Vagina (tissue), 2 donors: Measurements from ENCODE around the gene CD226. TPM values are rescaled to one million over a fixed set of nuclear protein-coding genes. Genes with fewer than 3 reads are reported as not detected.
"Not testable (repeated sequence)": the region's sequence is repeated elsewhere in the genome, so short reads cannot be mapped to it uniquely, and the experiment has no call there.

Source experiments
- DNase-seq, 2 donors: peaks; one replicate each; pipeline ENCODE4 v3.0.0-alpha.2; 2017; ENCODE audit errors: extremely low spot score in 2 of 2
- H3K27ac ChIP-seq: fragments of 200-600 bp; sonication (generic); one replicate; pipeline ENCODE4 v1.5.1; 2019
- H3K27me3 ChIP-seq: fragments of 200-600 bp; sonication (generic); one replicate; pipeline ENCODE4 v1.5.1; 2019
- H3K36me3 ChIP-seq, 2 donors: fragments of 200-600 bp; sonication (generic); one replicate each; pipeline ENCODE4 v1.5.1; 2017 to 2019
- H3K4me1 ChIP-seq: fragments of 200-600 bp; sonication (generic); one replicate; pipeline ENCODE4 v1.5.1; 2019
- H3K4me3 ChIP-seq, 2 donors: fragments of 200-600 bp; sonication (generic); 1 replicate in 1 of 2; 2 replicates in 1 of 2; pipeline ENCODE4 v1.5.1; 2016 to 2019
- H3K9me3 ChIP-seq: fragments of 200-600 bp; sonication (generic); one replicate; pipeline ENCODE4 v1.5.1; 2019
- CTCF ChIP-seq, 3 experiments: fragments of 450-650 bp in 2 of 3; fragments of 200-600 bp in 1 of 3; sonication (generic) in 1 of 3; IDR thresholded peaks; one replicate each; pipeline ENCODE4 v1.5.1; 2017 to 2019; ENCODE audit warnings: antibody characterized with exemption in 3 of 3, mild to moderate bottlenecking in 2 of 3, moderate library complexity in 2 of 3
- POLR2A ChIP-seq, 2 donors: fragments of 450-650 bp; IDR thresholded peaks; one replicate each; pipeline ENCODE4 v1.6.1; 2017; ENCODE audit warnings: antibody characterized with exemption in 2 of 2, mild to moderate bottlenecking in 2 of 2, moderate library complexity in 2 of 2
- POLR2AphosphoS5 ChIP-seq, 2 donors: sonication (generic); formaldehyde crosslinking; IDR thresholded peaks; one replicate each; pipeline ENCODE4 v1.9.0; 2017; ENCODE audit warnings: antibody characterized with exemption in 2 of 2, mild to moderate bottlenecking in 2 of 2, low read depth in 1 of 2; ENCODE audit not compliant: insufficient read depth in 1 of 2
- intact Hi-C: fragments of 100-400 bp; cut with DNase I; formaldehyde crosslinking; loops from one replicate; pipeline ENCODE4 v1.15.1; 2023
- total RNA-seq: library from RNA; depleted of rRNA; stranded (reverse); fragments of >200 nt; gene quantifications from one replicate; pipeline ENCODE4 v1.2.3, GENCODE V29; 2016

The CD226 gene
- total RNA-seq, 1 donor from 2014 or later, result 6.4 TPM

- Histone ChIP-seq H3K9me3 (no peaks in the 10 kb centered on the region), H3K4me1 (no peaks in the 10 kb centered on the region), H3K4me3 (no peak overlapping the region), H3K36me3 (no peaks in the 10 kb centered on the region), H3K27ac (no peak overlapping the region), H3K27me3 (no peaks in the 10 kb centered on the region)
- intact Hi-C loops, result no loop called here
- no peak for DNase-seq
- TF ChIP-seq CTCF (IDR thresholded peaks at IDR 0.05) (no peak), POLR2AphosphoS5 (IDR thresholded peaks at IDR 0.05; ENCODE audit: insufficient read depth in 1 of 2, low read depth in 1 of 2) (no peak), POLR2A (IDR thresholded peaks at IDR 0.05) (no peak)
Observed at GRCh38 chr18:69916412-69916811, 31.3 kb downstream of the CD226 start.

GRCh38 chr18:69908838-69909237, 38.8 kb downstream of the CD226 start:
- DNase-seq, result no peak
- Histone ChIP-seq H3K27me3 (no peaks in the 10 kb centered on the region), H3K4me1 (no peaks in the 10 kb centered on the region), H3K36me3 (no peaks in the 10 kb centered on the region), H3K9me3 (no peaks in the 10 kb centered on the region), H3K27ac (no peak overlapping the region), H3K4me3 (no peak overlapping the region)
- intact Hi-C loops, result no loop called here
- TF ChIP-seq POLR2AphosphoS5 (IDR thresholded peaks at IDR 0.05; ENCODE audit: insufficient read depth in 1 of 2, low read depth in 1 of 2) (no peak), POLR2A (IDR thresholded peaks at IDR 0.05) (no peak), CTCF (IDR thresholded peaks at IDR 0.05) (no peak)

- DNase-seq, result no peak
- H3K36me3 ChIP-seq, result no peaks in the 10 kb centered on the region
- intact Hi-C loops, result no loop called here
- no peak overlapping the region for H3K4me3 ChIP-seq
- no peaks in the 10 kb centered on the region for H3K27me3 ChIP-seq
- no peaks in the 10 kb centered on the region for H3K4me1 ChIP-seq
- no peak overlapping the region for H3K27ac ChIP-seq
- TF ChIP-seq POLR2A (IDR thresholded peaks at IDR 0.05) (no peak), POLR2AphosphoS5 (IDR thresholded peaks at IDR 0.05; ENCODE audit: insufficient read depth in 1 of 2, low read depth in 1 of 2) (no peak), CTCF (IDR thresholded peaks at IDR 0.05) (no peak)
- H3K9me3 ChIP-seq, result no peaks in the 10 kb centered on the region
Observed at GRCh38 chr18:69906765-69907164, 40.9 kb downstream of the CD226 start.

GRCh38 chr18:69900941-69901340, 46.7 kb downstream of the CD226 start:
- Histone ChIP-seq H3K27me3 (no peaks in the 10 kb centered on the region), H3K36me3 (no peaks in the 10 kb centered on the region), H3K4me1 (no peaks in the 10 kb centered on the region), H3K9me3 (no peaks in the 10 kb centered on the region), H3K27ac (no peak overlapping the region), H3K4me3 (no peak overlapping the region)
- DNase-seq, result no peak
- TF ChIP-seq CTCF (IDR thresholded peaks at IDR 0.05) (no peak), POLR2AphosphoS5 (IDR thresholded peaks at IDR 0.05; ENCODE audit: insufficient read depth in 1 of 2, low read depth in 1 of 2) (no peak), POLR2A (IDR thresholded peaks at IDR 0.05) (no peak)
- intact Hi-C loops, result no loop called here

- H3K9me3 ChIP-seq, H3K4me1 ChIP-seq, H3K36me3 ChIP-seq, intact Hi-C loops, H3K27me3 ChIP-seq, H3K4me3 ChIP-seq, H3K27ac ChIP-seq, DNase-seq: not testable (repeated sequence)
Observed at GRCh38 chr18:69899154-69899923, 48.3 kb downstream of the CD226 start.
